Measurements from ENCODE around the gene AGAP1.

AGAP1 gene

DNA sequence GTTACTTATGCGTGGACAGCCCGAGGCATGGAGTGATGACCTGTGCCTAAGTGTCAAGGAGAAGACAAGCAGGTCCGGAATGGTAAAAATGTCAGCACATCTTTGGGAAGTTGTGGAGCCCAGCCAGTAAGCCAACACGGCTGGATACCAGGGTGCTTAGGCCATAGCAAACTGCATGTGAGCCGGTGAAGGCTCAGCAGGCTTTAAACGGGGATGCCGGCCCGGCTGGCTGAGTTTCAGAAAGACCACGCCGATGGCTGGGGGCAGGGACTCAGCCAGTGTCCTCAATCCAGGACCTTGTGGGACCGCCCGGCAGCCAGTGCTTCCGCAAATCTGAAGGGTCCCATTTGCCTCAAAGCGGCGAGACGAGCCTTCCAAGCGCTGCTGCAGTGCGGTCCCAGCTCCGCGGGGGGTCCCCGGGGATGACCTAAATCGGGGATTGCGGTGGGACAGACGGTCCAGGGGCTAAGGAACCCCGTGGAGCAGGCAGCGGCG, 946 bp upstream of the AGAP1 start:
- no peak for DNase-seq

DNA sequence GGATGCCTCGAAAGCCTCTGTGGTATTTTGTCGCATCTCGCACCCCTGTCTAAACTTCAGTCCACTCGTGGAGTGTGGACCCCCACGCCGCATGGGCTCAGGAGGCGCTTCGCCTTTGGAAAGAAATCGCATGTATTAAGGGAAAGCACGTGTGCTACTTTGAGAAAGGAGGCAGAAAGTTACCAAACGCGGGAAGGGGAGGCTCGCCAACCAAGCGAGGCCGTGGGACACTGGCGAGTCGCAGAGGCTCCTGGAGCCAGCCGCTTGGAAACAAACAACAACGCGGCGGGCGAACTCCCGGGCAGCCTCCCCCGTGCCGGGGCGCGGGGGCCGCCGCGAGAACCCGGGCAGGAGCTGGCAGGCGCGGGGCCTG, 455 bp upstream of the AGAP1 start:
- peak; percentile 53 to 73 for DNase-seq

DNA sequence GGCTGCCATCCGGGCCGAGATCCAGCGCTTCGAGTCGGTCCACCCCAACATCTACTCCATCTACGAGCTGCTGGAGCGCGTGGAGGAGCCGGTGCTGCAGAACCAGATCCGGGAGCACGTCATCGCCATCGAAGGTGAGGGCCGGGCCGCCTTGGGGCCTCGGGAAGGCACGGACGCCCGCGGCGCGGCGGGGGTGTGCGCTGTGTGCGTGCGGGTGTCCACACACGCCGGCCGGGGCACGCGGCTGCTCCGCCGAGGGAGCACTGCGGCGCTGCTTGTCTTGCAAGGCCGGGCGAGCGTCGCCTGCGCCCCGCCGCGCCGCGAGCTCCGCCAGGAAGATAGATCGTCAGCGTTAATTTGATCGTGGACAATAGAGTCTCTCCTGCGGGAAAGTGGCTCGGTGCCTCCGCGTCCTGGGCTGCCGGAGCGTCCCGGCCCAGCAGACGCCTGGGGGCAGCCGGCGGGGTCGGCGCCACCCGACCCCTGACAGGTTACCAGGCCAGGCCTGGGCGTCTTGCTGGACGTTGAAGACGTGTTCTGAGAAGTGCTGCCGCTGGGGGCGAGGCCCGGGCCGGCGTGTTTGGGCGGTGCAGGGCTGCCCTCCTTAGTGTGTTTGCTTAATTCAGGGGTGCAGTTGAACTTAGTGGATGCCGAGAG, 1.0 kb downstream of the AGAP1 start:
- DNase-seq, result peak in 1 of 2 experiments; percentile 56

DNA sequence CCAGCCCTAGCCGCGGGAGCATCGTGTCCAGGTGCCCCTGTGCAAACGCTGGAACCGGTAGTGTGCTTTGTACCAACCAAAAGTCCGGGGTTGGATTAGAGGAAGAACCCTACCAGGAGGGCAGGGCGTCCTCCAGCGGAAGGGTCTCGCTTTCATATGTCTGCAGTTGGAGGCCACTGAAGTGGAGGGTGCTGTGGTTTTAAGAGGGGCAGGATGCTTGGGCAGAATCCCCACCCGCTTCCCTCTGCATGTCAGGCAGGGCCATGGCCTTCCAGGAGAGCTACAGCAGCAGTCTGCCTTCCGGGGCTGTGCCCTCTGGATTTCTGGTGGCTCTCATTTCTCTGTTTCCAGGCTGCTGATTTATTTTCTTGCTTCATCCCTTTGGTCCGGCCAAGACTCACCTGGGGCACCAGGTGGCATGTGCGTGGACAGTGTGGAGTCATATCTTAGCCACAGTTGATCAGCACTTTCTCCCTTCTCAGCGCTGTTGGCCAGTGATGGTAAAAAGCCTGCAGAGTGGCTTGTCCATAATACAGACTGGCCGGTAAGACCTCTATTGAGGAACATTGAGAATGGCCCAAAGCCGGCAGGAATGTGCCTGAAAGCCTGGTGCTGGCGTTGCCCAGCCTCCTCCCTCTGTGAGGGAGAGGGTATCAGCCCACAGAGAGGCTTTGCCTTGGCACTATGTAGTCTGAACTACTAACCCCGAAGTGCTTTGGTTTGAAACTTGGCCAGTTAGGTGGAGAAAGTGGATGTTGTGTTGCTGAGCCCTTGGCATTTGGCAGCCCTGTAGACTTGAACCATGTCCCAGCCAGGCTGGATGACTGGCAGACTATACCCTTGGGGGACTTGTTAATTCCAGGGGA, 1.8 kb downstream of the AGAP1 start:
- DNase-seq, result peak in 1 of 2 experiments; percentile 70

DNA sequence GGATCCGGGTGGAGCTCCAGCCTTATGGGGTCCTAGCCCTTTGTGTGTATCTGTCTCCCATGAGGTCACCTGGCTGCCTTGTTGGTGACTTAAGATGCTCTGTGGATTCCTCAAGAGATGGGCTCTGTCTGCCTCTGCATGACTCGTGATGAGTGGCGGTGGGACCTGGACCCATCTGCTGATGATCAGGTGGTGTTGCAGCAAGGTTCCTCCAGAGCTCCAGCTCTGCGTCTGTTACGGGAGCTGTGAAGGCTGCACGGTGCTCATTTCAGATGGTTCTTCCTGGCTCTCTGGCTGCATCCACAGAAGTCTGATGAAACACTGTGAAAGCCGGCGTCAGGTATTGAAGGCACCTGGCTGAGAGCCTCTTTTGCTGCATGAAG, 2.4 kb downstream of the AGAP1 start:
- DNase-seq, result peak; percentile 51 to 77

DNA sequence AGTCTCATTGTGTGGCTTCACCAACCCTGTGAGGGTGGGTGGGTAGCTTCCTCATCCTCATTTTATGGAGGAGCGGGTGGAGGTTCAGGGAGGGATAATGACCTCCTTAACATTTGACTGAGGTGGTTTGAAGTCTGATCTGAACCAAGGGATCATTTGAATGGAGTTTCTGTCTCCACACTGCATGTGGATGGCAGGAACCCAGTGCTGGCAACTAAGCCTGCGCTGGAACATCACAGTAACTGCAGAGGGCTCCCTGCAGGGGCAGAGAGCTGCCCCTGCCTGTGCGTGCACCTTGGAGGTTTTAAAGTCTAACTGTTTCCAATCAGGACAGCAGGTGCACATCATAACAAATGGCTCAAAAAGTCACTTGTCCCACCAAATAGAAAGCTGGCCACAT, 3.3 kb downstream of the AGAP1 start:
- DNase-seq, result peak; percentile 21 to 57

DNA sequence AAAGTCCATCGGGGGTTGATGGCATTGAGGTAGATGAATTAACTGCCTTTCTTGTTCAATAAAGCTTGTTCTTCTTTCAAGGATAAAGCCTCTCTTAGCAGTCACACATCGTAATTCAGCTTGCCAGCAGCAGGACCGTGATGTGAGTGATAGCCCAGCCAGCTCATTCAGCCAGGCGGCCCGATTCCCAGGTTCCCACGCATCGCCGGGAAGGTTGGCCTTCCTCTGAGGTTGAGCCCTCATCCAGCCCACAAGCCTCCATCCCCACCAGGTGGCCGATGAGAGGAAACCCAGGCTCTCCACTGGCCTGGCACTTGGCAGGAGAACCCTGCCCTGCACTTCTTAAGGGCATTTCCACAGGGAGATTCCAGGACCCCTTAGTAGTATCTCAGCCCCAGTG, 4.7 kb downstream of the AGAP1 start:
- DNase-seq, result peak in 1 of 2 experiments; percentile 59

DNA sequence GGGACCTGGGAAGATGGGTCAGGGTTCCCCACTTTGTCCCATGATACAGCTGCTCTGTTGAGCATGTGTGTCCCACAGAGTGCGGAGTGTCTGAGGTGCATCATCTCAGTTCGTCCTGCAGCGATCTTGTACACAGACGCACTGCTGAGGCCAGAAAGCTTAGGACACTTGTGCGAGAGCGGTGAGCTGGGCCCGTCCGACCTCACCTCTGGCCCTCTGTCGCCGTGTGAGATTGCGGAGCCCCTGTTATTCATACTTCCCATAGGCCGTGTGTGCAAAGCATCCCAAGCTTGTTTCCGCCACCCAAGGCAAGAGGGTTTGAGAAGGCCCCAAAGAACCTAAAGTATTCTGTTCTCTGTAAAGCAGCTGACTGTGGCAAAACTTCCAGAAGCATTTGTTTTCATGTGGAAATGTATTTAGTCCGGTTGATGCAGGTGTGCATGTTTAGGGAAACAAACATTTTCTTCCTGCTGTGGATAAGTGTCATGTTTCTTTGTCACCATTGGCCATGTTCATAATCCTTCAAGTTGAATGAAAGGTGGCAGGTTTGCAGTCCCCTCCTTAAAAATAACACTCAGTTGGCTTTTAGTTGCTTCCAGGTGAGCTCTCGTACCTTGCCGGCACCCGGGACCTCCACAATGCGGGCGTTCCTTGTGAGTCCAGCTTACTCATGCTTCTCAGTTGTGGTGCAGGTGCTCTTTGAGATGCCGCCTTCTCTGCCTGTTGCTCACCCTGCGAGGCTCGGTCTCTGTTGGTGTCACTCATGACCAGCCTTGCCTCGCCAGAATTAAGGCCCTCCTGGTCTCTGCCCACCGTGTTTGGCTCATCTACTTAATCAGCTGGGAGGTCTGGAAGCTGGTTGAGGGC, 5.3 kb downstream of the AGAP1 start:
- no peak for DNase-seq

DNA sequence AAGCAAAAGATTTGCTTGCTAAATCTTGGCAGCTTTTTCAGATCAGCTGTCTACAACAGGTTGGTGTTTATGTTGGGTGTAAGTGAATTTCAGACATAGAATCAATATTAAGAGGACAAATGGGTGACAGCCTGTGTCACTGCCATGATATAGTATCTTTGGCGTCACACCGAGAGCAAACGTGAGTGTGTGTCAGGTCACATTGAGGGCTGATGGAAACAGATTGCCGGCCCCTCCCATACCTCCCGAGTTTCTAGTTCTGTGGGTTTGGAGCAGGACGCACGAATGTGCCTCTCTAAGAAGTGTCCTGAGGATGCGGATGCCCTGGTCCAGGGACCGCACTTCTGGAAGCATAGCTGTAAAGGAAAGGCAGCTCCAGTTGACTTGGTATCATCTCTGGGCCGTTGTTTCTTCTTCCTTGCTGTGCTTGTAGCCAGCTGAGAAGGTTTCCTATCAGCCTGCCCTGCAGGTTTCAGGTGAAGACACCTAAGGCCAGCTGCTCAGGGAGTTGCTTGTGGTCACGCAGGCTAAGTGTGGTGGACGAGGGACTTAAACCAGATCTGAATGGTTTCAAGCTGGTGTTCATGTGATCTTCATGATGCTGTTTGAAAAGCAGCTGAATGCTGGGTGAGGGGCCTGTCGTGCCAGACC, 6.4 kb downstream of the AGAP1 start:
- DNase-seq, result no peak

DNA sequence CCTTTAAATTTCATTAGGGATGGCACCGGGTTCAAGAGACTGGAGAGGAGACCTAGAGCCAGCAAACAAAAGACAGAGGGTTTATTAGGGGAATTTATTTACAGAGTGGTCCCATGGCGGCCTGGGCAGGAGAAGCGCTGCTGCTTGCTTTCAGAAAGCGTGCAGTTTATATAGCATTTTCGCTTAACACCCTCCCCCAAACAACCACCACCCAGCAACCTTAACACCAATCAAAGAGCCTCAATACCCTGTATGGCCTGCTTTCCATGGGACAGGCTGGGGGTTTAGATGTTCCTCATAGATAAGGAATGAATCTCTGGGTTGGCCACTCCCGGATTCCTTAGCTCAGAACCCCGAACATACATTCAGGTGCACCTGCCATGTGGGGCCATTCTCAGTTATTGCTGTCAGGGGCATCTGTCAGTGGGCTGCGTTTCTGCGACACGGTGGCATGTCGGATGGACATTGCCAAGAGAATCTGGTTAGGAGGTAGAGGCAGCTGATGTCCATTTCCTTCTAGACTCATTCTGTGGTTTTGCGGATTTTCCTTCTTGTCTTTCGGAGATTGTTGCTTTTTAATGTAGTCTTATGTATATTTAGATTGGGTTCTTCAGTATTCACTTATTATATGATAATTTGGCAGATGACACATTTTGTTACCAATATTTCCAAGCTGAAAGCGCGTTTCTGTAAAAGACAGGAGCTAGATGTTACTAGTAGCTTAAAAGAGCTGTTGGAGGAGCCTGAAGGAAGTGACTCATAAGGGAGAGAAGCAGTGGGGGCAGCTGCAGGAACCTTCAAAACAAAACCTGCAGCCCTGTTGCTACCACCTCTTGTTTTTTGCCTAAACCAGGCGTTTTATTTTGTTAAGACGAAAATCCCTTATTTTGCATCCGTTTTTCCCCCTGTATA, 7.2 kb downstream of the AGAP1 start:
- DNase-seq, result no peak

DNA sequence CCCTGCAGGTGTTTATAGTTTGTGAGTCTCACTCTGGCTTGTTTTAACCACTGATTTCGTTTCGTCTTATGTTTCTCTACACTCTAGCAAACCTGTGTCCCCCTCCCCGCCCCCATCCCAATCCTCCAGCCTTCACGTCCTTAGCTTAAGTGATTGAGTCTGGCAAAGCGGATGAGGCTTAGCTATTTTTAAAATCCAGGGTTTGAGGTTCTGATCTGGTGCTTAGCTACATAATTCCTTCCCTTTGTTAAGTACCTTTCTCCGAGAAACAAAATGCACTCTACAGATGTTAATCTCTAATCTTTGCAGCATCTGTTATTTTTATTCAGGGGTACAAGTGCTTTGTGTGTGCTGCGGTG, 7.8 kb downstream of the AGAP1 start:
- DNase-seq, result no peak

DNA sequence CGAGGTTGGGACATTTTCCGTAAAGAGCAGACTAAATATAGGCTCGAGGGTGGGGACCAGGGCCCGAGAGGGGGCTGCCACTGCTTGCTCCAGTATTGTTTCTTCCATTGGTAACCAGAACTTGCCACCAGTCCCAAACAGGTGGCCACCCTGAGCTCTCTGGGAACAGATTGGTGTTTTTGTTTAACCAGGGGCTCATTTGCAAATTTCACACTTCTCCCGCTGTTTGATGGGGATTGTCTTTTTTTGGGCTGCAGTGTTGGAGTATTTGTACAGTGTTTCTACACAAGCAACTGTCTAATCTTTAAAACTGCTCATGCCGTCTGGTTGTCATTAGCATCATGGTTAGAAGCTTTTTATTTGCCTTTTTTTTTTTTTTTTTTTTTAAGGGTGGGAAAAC, 8.5 kb downstream of the AGAP1 start:
- peak in 1 of 2 experiments; percentile 42 for DNase-seq

DNA sequence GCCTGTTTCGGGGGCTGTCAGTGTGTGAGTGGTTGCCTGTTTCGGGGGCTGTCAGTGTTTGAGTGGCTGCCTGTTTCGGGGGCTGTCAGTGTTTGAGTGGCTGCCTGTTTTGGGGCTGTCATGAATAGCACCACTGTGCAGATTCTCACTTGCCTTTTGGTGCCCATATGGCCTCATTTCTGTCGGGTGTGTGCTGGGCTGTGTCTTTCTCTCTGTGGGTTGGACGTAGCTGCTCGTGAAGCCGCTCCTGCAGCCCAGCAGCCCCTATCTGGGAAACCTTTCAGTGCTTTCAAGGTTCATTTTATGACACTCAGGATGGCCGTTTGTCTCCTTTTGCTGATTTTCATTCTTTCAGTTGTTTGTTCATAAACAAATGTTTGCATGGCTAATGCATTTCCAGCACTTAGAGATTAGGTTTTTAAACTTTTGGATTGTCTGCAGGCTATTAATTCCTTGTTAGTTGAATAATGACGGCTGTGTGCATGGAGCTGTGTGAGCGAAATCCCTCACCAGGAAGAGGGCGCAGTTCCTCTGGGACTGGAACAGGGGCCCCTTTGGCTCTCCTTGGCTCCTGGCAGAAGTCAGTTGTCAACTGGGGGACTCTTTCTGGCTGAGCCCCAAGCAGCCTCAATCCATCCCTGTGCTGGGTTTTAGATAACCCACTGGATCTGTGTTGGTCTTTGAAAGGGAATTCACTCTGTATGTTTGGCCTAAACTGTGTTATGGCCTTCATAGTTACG, 10.8 kb downstream of the AGAP1 start:
- DNase-seq, result peak; percentile 51 to 64

DNA sequence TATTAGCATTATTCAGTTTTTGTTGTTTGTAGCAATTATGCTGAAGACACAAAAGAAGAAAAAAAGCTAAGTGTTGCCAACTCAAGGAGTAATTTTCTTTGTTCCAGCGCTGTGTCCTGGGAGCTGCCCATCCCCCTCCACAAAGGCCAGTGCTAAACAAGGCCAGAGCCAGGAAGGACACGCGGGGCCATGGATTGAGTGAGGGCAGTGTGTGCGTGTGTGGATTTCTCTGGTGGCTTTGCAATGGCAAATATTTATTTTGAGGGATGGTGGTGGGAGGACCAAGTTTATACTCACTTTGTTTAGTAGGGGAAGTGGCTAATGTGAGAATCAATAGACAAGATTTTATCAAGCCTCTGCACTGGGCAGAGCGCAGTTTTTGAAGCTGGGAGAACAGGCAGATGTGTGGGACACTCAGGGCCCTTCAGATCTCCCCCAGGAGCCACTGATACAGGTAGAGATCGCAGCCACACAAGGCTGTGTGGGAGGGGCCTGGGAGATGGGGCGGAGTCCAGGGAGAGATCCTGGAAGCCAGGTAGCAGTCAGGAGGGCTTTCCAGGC, 11.4 kb downstream of the AGAP1 start:
- DNase-seq, result peak; percentile 41 to 72

DNA sequence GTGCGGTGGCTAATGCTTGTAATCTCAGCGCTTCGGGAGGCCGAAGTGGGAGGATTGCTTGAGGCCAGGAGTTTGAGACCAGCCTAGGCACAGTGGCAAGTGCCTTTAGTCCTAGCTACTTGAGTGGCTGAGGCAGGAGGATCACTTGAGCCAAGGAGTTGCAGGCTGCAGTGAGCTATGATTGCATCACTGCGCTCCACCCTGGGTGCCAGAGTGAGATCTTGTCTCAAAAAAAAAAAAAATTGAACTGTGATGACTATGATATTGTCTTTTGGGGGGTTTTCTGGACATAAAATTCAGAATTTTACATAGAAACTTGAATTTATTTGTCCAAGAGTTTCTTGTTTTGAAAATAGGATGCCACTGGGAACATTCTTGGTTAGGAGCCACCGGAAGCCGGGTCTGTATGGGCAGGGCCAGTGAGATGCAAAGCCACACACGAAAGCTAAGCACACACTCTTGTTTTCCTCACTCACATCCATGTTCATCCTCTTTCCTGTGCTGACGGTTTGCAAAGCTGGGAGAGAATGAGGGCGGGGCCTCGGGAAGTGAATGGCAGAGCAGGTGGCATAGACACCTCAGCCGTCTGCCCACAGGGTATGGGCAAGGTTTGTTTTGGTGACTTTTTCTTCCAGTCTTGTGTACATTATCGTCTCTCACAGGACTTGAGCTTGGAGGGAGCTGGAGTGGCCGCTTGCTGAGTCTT, 12.6 kb downstream of the AGAP1 start:
- DNase-seq, result peak; percentile 87 to 94

DNA sequence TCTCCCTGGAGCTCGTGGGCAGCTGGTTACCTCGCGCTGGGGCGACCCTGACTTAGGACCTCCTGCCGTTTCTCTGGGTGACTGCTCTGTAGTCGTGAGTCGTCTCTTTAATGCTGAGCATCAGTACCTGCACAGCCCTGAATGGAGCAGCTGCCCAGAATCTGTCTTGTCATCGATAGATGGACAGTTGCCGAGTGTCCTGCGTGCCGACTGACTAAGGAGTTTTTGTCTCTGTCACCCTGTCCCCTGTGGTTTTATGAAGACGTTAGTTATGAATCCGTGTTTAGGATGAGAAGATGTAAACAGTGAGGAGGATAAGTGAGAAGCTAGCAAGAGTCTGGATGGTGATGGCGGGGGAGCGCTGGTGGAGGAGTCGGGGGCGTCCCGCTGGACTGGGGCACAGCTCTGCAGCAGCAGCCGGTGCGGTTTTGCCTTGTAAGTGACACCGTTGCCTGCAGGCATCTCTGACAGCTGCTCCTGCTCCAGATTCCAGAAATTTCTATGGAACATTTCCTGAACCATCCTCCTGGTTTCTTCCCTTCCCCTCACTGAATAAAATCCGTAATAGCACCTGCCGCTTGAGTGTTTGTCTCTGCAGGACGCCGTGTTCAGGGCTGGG, 13.3 kb downstream of the AGAP1 start:
- DNase-seq, result peak in 1 of 2 experiments; percentile 45

DNA sequence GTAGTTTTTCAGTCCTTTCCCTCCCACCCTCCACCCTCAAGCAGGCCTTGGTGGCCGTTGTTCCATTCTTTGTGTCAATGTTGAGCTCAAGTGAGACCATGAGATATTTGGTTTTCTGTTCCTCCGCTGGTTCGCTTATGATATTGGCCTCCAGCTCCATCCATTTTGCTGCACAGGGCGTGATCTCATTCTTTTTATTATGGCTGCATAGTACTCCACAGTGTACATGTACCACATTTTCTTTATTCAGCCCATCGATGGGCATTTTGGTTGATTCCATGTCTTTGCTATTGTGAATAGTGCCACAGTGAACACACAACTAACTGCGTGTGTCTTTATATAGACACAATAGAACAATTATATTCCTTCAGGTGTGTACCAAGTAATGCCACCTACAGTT, 14.1 kb downstream of the AGAP1 start:
- DNase-seq, result no peak

DNA sequence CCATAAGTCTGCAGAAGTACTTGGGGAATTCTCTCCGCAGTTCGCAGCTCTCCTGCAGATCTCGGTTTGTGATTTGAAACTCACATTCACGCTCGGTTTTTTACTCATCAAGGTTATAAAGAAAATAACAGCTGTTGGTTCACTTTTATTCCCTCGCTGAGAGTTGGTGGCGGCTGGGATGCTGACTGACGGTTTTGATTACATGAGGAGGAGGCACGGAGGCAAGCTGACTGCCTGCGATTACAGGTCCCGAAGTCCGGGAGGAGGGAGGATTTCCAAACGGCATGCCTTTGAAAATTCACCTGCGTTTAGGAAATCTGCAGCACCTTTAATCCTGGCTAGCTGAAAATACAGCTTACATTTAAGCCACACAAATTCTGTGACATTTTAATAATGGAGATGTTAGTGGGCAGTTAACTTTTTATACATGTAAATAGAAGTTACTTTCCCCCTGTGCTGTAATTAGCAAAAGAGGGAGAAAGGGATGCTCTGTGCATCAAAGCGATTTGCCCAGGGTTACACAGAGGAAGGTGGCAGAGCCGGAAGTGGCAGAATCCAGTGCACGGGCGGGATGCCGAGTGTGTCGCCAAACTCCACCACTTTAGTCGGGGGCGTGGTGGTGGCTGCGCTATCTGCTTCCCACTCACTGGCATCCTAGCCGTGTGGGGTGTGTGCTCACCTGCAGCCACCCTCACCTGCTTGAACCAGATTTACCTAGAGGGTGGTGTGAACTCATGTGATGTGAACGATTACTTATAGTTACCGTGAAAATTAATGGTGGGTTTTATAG, 14.7 kb downstream of the AGAP1 start:
- DNase-seq, result peak; percentile 37 to 75

DNA sequence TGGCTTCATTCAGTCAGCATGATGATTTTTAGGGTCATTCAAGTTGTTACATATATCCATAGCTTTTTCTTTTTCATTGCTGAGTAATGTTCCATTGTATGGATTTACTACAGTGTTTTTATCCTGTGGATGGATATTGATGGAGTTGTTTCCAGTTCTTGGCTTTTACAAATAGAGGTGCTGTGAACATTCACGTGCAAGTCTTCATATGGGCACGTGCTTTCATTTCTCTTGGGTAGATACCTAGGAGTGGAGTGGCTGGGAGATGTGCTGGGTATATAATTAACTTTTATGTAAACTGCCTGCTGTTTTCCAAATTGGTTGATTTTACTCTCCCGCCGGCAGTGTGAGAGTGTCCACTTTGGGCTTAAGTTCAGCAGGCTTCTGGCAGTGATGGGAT, 16.5 kb downstream of the AGAP1 start:
- peak; percentile 57 to 60 for DNase-seq
